Esophagus muscularis mucosa (tissue), 4 donors: Measurements from ENCODE around the gene SBK3. TPM values are rescaled to one million over a fixed set of nuclear protein-coding genes. Genes with fewer than 3 reads are reported as not detected.

Experiments
- DNase-seq: peaks from one replicate; pipeline ENCODE4 v3.0.0-alpha.2; 2017; ENCODE audit errors: extremely low spot score
- H3K27ac ChIP-seq, 4 donors: fragments of 200-600 bp; sonication (generic); replicated peaks in 1 of 4; 1 replicate in 3 of 4; 2 replicates in 1 of 4; pipeline ENCODE4 v1.5.1; 2016 to 2019; ENCODE audit warnings: mild to moderate bottlenecking in 1 of 4
- H3K27me3 ChIP-seq, 4 donors: fragments of 200-600 bp; sonication (generic); one replicate each; pipeline versions ENCODE4 v1.5.1 to v1.6.0; 2016 to 2019
- H3K36me3 ChIP-seq, 4 donors: fragments of 200-600 bp; sonication (generic); one replicate each; pipeline ENCODE4 v1.5.1; 2016 to 2019
- H3K4me1 ChIP-seq, 4 donors: fragments of 200-600 bp; sonication (generic); one replicate each; pipeline ENCODE4 v1.5.1; 2016 to 2019
- H3K4me3 ChIP-seq, 4 donors: fragments of 200-600 bp; sonication (generic); 1 replicate in 2 of 4; 2 replicates in 2 of 4; pipeline ENCODE4 v1.5.1; 2016 to 2019; ENCODE audit warnings: mild to moderate bottlenecking in 4 of 4, moderate library complexity in 1 of 4
- H3K9me3 ChIP-seq, 4 donors: fragments of 200-600 bp; sonication (generic); 1 replicate in 3 of 4; 2 replicates in 1 of 4; pipeline ENCODE4 v1.5.1; 2016 to 2019
- EP300 ChIP-seq: sonication (generic); formaldehyde crosslinking; IDR thresholded peaks from one replicate; pipeline ENCODE4 v1.6.1; 2017; ENCODE audit warnings: antibody characterized with exemption
- POLR2A ChIP-seq: fragments of 450-650 bp; IDR thresholded peaks from one replicate; pipeline ENCODE4 v1.6.1; 2017; ENCODE audit warnings: antibody characterized with exemption, moderate library complexity, mild to moderate bottlenecking, low read depth
- POLR2AphosphoS5 ChIP-seq, 2 donors: sonication (generic); formaldehyde crosslinking; IDR thresholded peaks; one replicate each; pipeline ENCODE4 v1.6.1; 2017; ENCODE audit warnings: antibody characterized with exemption in 2 of 2
- WGBS: methylation state at CpG from one replicate; pipeline ENCODE4 v1.1.5; 2018; 5-methylcytosine and 5-hydroxymethylcytosine counted together
- intact Hi-C: fragments of 100-400 bp; cut with DNase I; formaldehyde crosslinking; loops from one replicate; pipeline ENCODE4 v1.15.1; 2023
- total RNA-seq, 4 donors: library from RNA; depleted of rRNA; stranded (reverse); fragments of >200 nt; gene quantifications; one replicate each; pipeline versions ENCODE4 v1.1.0 to v1.2.1, GENCODE V29; 2016
- TF ChIP-seq, protein P1 (sequence below), 3 experiments: fragments of 200-600 bp in 2 of 3; fragments of 450-650 bp in 1 of 3; sonication (generic) in 2 of 3; IDR thresholded peaks; one replicate each; pipeline ENCODE4 v1.5.1; 2017 to 2019; ENCODE audit warnings: antibody characterized with exemption in 3 of 3, mild to moderate bottlenecking in 2 of 3, moderate library complexity in 1 of 3

The SBK3 gene
- total RNA-seq, 4 donors from 2014 or later = 0.83 to 1.5 (median 1.5) TPM; not detected in 1

DNA sequence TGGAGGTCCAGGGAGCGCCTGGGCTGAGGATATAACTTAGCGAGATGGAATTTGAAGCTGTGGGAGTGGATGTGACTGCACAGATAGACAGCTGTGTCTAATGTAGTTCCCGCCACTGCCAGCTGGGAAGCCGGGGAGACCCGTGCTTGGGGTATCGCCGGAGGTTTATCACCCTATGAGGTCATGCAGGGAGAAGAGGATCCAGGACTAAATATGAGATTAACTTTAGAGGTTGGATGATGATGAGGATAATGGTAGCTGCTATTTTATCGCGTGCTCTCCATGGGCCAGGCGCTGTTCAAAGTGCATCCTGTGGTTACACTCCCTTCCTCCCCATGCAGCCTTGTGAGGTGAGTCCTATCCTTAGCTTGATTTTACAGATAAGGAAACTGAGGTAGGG lies 37.2 kb downstream of the SBK3 start:
- intact Hi-C loops = no loop called here
- no peak overlapping the region for H3K4me3 ChIP-seq
- TF ChIP-seq, protein P1, sequence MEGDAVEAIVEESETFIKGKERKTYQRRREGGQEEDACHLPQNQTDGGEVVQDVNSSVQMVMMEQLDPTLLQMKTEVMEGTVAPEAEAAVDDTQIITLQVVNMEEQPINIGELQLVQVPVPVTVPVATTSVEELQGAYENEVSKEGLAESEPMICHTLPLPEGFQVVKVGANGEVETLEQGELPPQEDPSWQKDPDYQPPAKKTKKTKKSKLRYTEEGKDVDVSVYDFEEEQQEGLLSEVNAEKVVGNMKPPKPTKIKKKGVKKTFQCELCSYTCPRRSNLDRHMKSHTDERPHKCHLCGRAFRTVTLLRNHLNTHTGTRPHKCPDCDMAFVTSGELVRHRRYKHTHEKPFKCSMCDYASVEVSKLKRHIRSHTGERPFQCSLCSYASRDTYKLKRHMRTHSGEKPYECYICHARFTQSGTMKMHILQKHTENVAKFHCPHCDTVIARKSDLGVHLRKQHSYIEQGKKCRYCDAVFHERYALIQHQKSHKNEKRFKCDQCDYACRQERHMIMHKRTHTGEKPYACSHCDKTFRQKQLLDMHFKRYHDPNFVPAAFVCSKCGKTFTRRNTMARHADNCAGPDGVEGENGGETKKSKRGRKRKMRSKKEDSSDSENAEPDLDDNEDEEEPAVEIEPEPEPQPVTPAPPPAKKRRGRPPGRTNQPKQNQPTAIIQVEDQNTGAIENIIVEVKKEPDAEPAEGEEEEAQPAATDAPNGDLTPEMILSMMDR (IDR thresholded peaks at IDR 0.05) = no peak

GRCh38 chr19:55504981-55505380 lies 40.4 kb downstream of the SBK3 start:
- no peaks in the 10 kb centered on the region for H3K9me3 ChIP-seq
- H3K4me3 ChIP-seq = no peak overlapping the region
- intact Hi-C loops = loop anchor here (1.0 to 5.0 kb wide), 2 partner anchors 38 to 363 kb away; no protein-coding TSS in a partner anchor
- no peak for DNase-seq
- no peak overlapping the region for H3K27ac ChIP-seq
- TF ChIP-seq, protein P1 (IDR thresholded peaks at IDR 0.05) = no peak
- TF ChIP-seq POLR2AphosphoS5 (IDR thresholded peaks at IDR 0.05) = no peak
- no peak for TF ChIP-seq EP300
- TF ChIP-seq POLR2A = no peak
- 88% methylated on average over 11 of the region's 11 CpGs for WGBS
- H3K4me1 ChIP-seq = peaks cover 8 to 16% (median 12%) of the 10 kb centered on the region in 4 donors
- H3K27me3 ChIP-seq = no peaks in the 10 kb centered on the region
- peaks cover 0 to 22% (median 15%) of the 10 kb centered on the region in 4 donors for H3K36me3 ChIP-seq

More for the DNA sequence above, 37.2 kb downstream of the SBK3 start:
- H3K27ac ChIP-seq = no peak overlapping the region
- H3K4me1 ChIP-seq = peaks cover 8 to 15% (median 12%) of the 10 kb centered on the region in 4 donors
- 83% methylated on average over 10 of the region's 10 CpGs for WGBS
- peaks cover 0 to 5% (median 2%) of the 10 kb centered on the region in 4 donors for H3K36me3 ChIP-seq
- no peaks in the 10 kb centered on the region for H3K27me3 ChIP-seq
- DNase-seq = no peak
- H3K9me3 ChIP-seq = no peaks in the 10 kb centered on the region

- H3K27ac ChIP-seq = peak overlapping the region; percentile 78 to 90 (median 86)
- H3K9me3 ChIP-seq = no peaks in the 10 kb centered on the region
- peak overlapping the region; percentile 57 to 62 (median 61) for H3K4me3 ChIP-seq
- no peak for DNase-seq
- intact Hi-C loops = loop anchor here (1.0 to 5.0 kb wide), 2 partner anchors 37 to 362 kb away; no protein-coding TSS in a partner anchor
- peaks cover 8 to 16% (median 12%) of the 10 kb centered on the region in 4 donors for H3K4me1 ChIP-seq
- peaks cover 0 to 30% (median 22%) of the 10 kb centered on the region in 4 donors for H3K36me3 ChIP-seq
- 47% methylated on average over 10 of the region's 13 CpGs for WGBS
- H3K27me3 ChIP-seq = no peaks in the 10 kb centered on the region
- TF ChIP-seq, protein P1 (IDR thresholded peaks at IDR 0.05) = peak in 1 of 3 experiments; percentile 2
- TF ChIP-seq POLR2A = no peak
Measured at GRCh38 chr19:55504252-55504603, 41.1 kb downstream of the SBK3 start.

DNA sequence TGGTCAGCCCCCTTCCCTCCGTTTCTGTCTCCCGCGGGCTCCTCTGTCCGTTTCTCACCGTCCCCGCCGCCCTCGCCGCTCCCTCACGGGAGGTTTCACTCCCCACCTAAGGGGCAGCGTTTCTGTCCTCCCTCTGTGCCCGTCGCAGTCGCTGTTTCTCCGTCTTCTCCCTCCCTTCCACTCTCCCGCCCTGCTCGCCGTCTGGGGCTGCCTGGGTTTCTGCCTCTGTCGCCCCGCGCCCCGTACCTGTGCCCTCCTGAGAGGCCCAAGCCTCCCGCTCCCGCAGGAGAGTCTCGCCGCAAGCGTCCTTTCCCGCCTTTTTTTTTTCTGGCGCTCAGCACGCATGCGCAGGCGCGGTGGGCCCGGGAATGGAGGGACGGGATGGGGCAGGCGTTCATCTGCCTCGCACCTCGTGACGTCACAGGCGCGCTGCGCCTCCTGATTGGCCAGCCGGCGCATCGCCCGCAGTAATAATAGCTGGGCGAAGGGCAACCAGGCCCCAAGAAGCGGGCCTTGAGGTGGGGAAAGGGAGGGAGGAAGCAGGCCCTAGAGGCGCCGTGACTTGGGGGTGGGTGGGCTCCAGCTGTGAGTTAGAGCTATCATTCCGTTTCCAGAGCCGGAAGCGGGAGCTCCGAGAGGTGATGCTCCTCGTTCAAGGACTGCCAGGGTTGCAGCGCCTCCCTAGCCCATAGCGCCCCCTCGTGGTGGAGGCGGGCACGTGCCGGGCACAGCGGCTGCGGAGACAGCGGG lies 41.7 kb downstream of the SBK3 start:
- Histone ChIP-seq H3K9me3 (no peaks in the 10 kb centered on the region), H3K27me3 (no peaks in the 10 kb centered on the region), H3K27ac (peak overlapping the region; percentile 78 to 90 (median 86)), H3K36me3 (peaks cover 0 to 30% (median 25%) of the 10 kb centered on the region in 4 donors), H3K4me1 (peaks cover 8 to 22% (median 14%) of the 10 kb centered on the region in 4 donors), H3K4me3 (peak overlapping the region; percentile 57 to 62 (median 61))
- peak; percentile 98 for DNase-seq
- intact Hi-C loops = loop anchor here (1.0 to 5.0 kb wide), 2 partner anchors 36 to 361 kb away; no protein-coding TSS in a partner anchor
- TF ChIP-seq POLR2A (no peak), POLR2AphosphoS5 (IDR thresholded peaks at IDR 0.05) (peak in 1 of 2 donors; percentile 76), EP300 (no peak)
- TF ChIP-seq, protein P1 (IDR thresholded peaks at IDR 0.05) = peak; percentile 99 to 100 (median 99)
- WGBS = 15% methylated on average over 45 of the region's 64 CpGs
